GM12878 (cell line): Measurements from ENCODE around the gene FAM50A.

ENCODE experiments used
- BHLHE40 ChIP-seq, 2 experiments: fragments of 450-650 bp in 1 of 2; IDR thresholded peaks; 2 replicates each; pipeline ENCODE4 v1.6.1; 2011 to 2017; ENCODE audit warnings: low read depth in 2 of 2, borderline replicate concordance in 1 of 2, improper control_type of control experiment in 1 of 2, low read length in 1 of 2, mild to moderate bottlenecking in 1 of 2
- CREM ChIP-seq: IDR thresholded peaks from 2 replicates; pipeline ENCODE4 v1.6.1; 2014; ENCODE audit warnings: antibody characterized with exemption, low read depth
- POLR2A ChIP-seq: IDR thresholded peaks from 2 replicates; pipeline ENCODE4 v1.6.1; 2011; ENCODE audit warnings: low read depth, mild to moderate bottlenecking, low read length
- RFX5 ChIP-seq: IDR thresholded peaks from 2 replicates; pipeline ENCODE4 v1.6.1; 2011; ENCODE audit warnings: low read depth, low read length, improper control_type of control experiment
- SMAD1 ChIP-seq: fragments of 450-650 bp; IDR thresholded peaks from 2 replicates; pipeline ENCODE4 v1.6.1; 2018; ENCODE audit warnings: mild to moderate bottlenecking, low read depth; ENCODE audit not compliant: partially characterized antibody
- ZBED1 ChIP-seq: IDR thresholded peaks from 2 replicates; pipeline ENCODE4 v1.6.1; 2016; ENCODE audit warnings: borderline replicate concordance
- ZNF384 ChIP-seq: IDR thresholded peaks from 2 replicates; pipeline ENCODE4 v1.6.1; 2012; ENCODE audit warnings: low read depth, mild to moderate bottlenecking, low read length, improper control_type of control experiment, borderline replicate concordance
- TF ChIP-seq, protein P1 (sequence below), 3 experiments: IDR thresholded peaks in 2 of 3; conservative IDR thresholded peaks in 1 of 3; 2 replicates each; pipeline ENCODE4 v1.5.1; 2011; ENCODE audit warnings: low read depth in 3 of 3, low read length in 3 of 3, mild to moderate bottlenecking in 3 of 3, control low read depth in 2 of 3, moderate library complexity in 2 of 3, inconsistent platforms in 1 of 3, mixed read lengths in 1 of 3; ENCODE audit not compliant: control insufficient read depth in 2 of 3, insufficient read depth in 1 of 3; ENCODE audit errors: extremely low read depth in 1 of 3

DNA sequence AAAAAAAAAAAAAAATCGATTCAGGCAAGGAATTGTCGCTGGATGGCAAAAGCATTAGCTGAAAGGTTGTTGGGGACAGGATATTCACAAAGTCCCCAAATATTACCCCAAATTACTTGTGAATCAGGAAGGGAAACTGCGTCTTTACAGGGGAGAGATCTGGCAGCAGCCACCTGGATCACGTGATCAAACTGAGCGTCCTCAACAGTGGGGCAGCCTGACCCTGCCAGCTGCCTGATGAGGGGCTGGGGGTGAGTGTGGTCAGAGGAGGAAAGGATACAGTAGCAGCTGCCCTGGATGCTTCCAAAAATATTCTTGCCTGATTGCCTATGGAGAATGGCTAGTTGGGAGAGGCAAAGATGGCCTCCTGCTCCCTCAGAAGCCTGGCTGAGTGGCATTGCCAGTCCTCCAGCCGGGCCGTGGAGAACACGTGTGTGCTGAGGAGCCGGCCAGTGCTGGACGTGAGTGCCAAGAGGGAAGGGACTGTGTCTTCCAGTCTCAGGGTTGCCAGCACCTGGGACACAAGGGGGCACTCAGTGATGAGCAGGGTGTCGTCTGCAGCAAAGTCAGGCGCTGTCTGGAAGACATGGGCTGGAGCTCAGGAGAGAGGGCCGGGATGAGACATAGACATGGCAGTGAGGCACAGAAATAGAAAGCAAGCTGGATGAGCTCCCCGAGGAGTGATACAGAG lies 38.1 kb downstream of the FAM50A start:
- no peak for TF ChIP-seq POLR2A
- TF ChIP-seq, protein P1, sequence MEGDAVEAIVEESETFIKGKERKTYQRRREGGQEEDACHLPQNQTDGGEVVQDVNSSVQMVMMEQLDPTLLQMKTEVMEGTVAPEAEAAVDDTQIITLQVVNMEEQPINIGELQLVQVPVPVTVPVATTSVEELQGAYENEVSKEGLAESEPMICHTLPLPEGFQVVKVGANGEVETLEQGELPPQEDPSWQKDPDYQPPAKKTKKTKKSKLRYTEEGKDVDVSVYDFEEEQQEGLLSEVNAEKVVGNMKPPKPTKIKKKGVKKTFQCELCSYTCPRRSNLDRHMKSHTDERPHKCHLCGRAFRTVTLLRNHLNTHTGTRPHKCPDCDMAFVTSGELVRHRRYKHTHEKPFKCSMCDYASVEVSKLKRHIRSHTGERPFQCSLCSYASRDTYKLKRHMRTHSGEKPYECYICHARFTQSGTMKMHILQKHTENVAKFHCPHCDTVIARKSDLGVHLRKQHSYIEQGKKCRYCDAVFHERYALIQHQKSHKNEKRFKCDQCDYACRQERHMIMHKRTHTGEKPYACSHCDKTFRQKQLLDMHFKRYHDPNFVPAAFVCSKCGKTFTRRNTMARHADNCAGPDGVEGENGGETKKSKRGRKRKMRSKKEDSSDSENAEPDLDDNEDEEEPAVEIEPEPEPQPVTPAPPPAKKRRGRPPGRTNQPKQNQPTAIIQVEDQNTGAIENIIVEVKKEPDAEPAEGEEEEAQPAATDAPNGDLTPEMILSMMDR (IDR thresholded peaks at IDR 0.05 in 2 of 3, conservative IDR thresholded peaks at IDR 0.05 in 1 of 3; ENCODE audit: control insufficient read depth in 2 of 3, extremely low read depth in 1 of 3, insufficient read depth in 1 of 3, low read depth in 3 of 3, low read length in 3 of 3): no peak
- peak in 1 of 2 experiments; percentile 58; a peak in 1 of 4 replicates for TF ChIP-seq BHLHE40 (IDR thresholded peaks at IDR 0.05; ENCODE audit: borderline replicate concordance in 1 of 2, low read depth in 2 of 2, low read length in 1 of 2)
- TF ChIP-seq SMAD1: no peak
- no peak for TF ChIP-seq ZNF384
- TF ChIP-seq ZBED1: no peak
- no peak for TF ChIP-seq RFX5
- no peak for TF ChIP-seq CREM
